DMS 273 (cell line): ENCODE data around the gene VN1R4.
"Not testable (repeated sequence)": the region's sequence is repeated elsewhere in the genome, so short reads cannot be mapped to it uniquely, and the experiment has no call there.

Experiments
- DNase-seq: peaks from one replicate; lab custom pipeline; 2025; ENCODE audit not compliant: unreplicated experiment; lab: John Stamatoyannopoulos, UW

The VN1R4 gene

GRCh38 chr19:53267623-53268022 lies at the start of gene VN1R4:
Gene VN1R4, minus strand, starts transcription at chr19:53267723. Its CDS starts 58 bp downstream, at chr19:53267665.
- not testable (repeated sequence) for DNase-seq

GRCh38 chr19:53311897-53312296 lies 44.4 kb upstream of the VN1R4 start:
- no peak for DNase-seq

GRCh38 chr19:53311044-53311443 lies 43.5 kb upstream of the VN1R4 start:
- DNase-seq = no peak

GRCh38 chr19:53308339-53308811 lies 40.9 kb upstream of the VN1R4 start:
- DNase-seq = peak; percentile 64

GRCh38 chr19:53301341-53301740 lies 33.8 kb upstream of the VN1R4 start:
- DNase-seq = peak; percentile 1

- peak; percentile 11 for DNase-seq
Observed at GRCh38 chr19:53294786-53295441, 27.4 kb upstream of the VN1R4 start.

- DNase-seq = no peak
Observed at GRCh38 chr19:53290758-53291549, 23.4 kb upstream of the VN1R4 start.

- DNase-seq = no peak
Observed at GRCh38 chr19:53285087-53285486, 17.6 kb upstream of the VN1R4 start.

- peak; percentile 35 for DNase-seq
Observed at GRCh38 chr19:53281947-53282346, 14.4 kb upstream of the VN1R4 start.

GRCh38 chr19:53275480-53275879 lies 8.0 kb upstream of the VN1R4 start:
- no peak for DNase-seq

GRCh38 chr19:53272044-53272443 lies 4.5 kb upstream of the VN1R4 start:
- no peak for DNase-seq

- DNase-seq = not testable (repeated sequence)
Observed at GRCh38 chr19:53269861-53270260, 2.3 kb upstream of the VN1R4 start.

- DNase-seq = peak; percentile 33
Observed at GRCh38 chr19:53257715-53258342, 9.7 kb downstream of the VN1R4 start, which contains the start of gene VN1R2. Gene VN1R2, plus strand, starts transcription at chr19:53258292. Its CDS starts 84 bp downstream, at chr19:53258376.

GRCh38 chr19:53254411-53255341 lies 12.8 kb downstream of the VN1R4 start, which contains the start of gene ZNF677:
Gene ZNF677, minus strand, starts transcription at chr19:53254873. Its CDS starts 3,323 bp downstream, at chr19:53251550.
- no peak for DNase-seq

- DNase-seq = no peak
Observed at GRCh38 chr19:53246498-53246897, 21.0 kb downstream of the VN1R4 start.

- no peak for DNase-seq
Observed at GRCh38 chr19:53237114-53237777, 30.3 kb downstream of the VN1R4 start.

- no peak for DNase-seq
Observed at GRCh38 chr19:53224606-53225005, 42.9 kb downstream of the VN1R4 start.

- not testable (repeated sequence) for DNase-seq
Observed at GRCh38 chr19:53222716-53223115, 44.8 kb downstream of the VN1R4 start.
